Glomerular visceral epithelial cell (primary cell): ENCODE measurements around the gene IHH.
A peak's percentile ranks its signal among the peaks of the same experiment; 100 is the strongest.

ENCODE experiments used
- DNase-seq: peaks from one replicate; pipeline ENCODE4 v3.0.0-alpha.2; 2016; ENCODE audit errors: extremely low spot score

The IHH gene

DNA sequence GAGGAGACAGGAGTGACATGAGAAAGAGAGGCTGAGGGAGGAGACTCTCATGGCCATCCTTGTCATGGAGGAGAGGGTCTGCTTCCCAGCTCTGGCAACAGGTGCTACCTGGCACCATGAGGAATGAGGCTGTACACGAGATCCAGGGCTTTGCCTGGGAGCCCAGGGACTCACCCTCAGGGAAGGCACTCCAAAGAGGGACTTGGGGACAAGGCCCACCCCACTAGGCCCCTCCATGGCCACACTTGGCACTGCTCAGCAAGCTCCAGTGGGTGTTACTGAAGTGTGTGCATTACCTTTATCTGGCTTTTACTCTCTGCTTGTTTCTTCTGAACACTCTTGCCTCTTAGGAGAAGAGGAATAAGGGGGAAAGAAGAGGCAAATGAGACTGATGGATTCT lies 22.1 kb downstream of the IHH start:
- no peak for DNase-seq

DNA sequence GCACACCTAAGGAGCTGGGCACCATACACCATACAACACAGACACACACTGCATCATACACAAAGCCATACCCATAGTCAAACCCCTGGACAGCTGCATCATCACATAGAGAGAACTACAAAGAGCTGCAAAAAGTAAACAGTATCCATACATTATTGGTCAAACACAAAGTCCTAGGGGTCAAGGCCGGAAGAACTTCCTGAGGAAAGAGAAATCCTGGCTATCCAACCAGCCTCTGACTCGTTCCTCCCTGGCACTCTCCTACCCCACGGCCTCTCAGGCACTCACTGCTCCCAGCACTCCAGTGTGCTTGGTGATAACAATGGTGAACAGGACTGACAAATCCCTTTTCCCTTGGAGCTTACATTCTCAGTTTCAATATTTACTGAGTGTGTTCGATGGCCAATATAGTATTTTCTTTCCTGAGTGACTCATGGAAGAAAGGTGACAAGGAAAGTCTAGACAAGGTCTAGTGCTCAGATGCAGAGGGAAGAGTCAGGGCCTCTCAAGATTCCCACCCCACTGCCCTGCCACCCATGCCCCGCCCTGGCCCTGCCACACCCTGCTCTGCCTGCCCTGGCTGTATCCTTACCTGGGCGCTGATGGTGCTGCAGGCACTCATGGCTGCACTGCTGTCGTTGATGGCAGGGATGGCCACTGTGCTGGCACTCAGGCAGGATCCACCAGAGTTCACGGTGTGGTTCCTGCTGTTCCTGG lies 22.8 kb downstream of the IHH start:
- no peak for DNase-seq

DNA sequence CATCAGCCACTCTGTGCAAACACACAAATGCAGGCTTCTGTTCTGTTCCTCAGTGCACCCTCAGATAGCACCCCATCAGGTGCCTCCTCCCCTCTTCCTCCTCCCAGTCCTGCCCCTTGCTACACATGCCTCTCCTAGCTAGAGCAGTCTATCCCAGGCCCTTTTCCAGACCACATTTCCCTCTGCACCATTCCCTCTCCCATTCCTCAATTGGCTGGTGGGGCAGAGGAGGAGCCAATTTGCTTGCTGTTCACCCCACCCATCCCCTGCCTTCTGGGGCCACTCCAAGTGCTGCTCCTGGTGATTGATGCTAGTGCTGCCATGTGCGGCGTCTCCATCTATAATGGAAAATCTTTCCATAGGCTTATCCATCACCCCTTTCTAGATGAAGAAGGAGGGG lies 24.8 kb downstream of the IHH start:
- DNase-seq, result no peak

DNA sequence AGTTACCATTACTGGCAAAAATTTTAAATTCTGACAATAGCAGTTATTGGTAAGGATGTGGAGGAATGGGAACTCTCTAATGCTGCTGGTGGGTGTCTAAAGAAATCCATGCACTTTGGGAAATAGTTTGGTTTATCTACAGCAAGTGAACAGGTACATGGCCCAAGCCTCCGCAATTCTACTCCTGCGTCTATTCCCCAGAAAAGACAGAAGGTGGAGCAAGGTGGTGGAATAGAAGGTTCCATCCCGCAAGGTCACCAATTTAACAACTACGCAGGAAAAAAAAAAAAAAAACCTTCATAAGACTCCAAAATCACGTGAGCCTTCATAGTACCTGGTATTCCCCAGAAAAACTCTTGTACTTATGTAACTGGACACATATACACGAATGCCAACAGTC lies 25.9 kb downstream of the IHH start:
- DNase-seq, result no peak

DNA sequence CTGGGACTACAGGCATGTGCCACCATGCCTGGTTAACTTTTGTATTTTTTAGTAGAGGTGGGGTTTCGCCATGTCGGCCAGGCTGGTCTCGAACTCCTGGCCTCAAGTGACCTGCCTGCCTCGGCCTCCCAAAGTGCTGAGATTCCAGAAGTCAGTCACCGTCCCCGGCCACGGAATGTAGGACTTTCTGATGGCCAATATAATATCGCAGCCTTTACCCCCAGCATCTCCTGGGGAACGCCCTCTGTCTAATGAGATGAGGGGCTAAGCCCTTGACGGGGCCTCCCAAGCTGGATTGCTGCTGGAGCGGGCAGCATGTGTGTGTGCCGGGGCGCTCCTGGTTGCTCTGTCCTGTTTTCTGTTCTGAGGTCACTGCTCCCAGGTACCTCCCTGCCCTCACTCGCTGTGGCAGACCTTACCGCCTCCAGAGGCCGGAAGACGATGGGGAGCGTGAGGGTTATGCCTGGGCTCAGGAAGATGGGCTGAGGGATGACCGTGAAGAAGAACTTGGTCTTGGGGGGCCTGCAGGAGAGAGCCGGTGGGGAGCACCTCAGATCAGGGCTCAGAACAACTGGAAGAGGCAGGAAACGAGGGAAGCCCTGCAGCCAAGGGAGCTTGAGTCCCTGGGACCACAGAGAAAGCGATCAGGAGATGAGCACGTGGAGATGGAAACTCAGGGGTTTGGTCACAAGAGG lies 28.5 kb downstream of the IHH start:
- DNase-seq, result no peak

DNA sequence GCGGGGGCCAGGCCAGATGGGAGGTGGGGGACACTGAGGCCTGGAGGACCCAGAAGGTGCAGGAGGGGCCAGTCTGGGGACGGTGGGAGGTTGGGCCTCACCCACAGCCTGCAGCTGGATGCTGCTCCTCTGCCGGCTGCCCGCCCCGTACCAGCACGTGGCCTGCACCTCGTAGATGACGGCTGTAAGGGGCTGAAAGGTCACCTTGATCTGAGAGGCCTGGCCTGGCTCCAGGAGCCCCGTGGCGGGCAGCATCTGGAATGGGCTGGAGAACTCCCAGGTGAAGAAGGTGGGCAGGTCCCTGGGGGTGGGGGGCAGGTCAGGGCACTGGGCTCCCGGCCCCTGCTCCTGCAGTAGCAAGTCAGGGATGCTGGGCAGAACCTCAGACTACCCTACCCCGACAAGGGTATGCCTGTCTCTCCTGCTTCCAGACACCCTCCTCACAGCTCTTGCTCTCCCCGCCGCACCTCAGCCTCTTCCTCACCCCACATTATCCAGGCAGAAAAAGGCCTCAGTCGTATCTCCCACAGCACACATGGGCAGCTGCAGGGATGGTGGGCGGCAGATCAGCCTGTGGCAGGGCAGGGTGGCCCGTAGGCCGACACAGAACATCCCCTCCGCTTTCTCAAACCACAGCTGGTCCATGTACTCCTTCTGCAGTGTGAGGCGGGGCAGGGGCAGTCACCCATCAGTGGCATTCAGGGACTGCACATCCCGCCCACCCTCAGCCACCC lies 29.5 kb downstream of the IHH start:
- DNase-seq, result no peak

DNA sequence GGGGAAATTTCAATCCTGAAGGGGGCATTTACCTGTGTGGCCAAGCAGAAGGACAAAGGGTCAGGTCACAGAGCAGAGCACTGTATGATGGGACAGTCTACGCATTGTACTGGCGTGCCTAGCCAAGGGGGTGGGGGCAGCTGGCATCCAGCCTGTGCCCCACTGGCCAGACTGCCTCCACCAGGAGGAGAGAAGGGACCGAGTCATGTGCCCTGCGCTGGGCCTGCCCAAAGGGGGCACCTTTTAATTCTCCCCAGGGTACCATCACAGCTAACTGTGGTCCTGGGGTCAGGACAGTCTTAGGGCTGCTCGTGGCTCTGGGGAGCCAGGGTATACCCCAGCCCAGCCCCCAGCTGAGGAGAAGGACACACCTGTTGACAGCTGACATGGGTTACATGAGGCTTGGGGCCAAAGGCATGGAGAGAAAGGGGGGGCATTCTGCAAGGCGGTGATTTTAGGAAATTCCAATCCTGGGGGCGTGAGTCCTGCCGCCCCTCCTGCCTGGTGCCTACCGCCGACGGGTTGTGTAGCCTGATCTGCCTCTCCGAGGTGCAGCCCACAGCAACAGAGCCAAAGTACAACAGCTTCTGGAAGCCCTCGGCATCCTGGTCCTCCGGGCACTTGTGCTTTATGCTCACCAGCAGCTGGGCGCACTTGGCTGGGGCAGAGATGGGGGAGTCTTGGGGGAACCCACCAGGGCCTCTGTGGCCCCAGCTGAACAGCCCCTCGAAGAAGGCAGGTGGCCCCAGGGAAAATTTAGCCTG lies 30.4 kb downstream of the IHH start:
- no peak for DNase-seq

DNA sequence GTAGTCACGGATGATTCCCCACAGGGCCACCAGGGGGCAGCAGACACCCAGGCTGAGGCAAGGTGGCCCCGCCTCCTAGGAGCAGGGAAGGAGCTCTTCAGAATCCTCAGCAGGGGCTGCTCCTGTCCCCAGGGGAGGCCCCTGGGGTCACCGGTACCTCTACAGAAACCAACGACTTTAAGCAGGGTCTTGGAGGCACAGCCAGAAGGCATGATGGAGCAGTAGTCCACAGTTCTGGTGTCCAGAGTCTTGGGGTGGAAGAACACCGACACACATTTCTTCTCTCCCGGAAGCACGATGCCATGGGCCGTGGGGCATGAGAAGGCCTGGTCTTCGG lies 30.9 kb downstream of the IHH start:
- peak; percentile 78 for DNase-seq

DNA sequence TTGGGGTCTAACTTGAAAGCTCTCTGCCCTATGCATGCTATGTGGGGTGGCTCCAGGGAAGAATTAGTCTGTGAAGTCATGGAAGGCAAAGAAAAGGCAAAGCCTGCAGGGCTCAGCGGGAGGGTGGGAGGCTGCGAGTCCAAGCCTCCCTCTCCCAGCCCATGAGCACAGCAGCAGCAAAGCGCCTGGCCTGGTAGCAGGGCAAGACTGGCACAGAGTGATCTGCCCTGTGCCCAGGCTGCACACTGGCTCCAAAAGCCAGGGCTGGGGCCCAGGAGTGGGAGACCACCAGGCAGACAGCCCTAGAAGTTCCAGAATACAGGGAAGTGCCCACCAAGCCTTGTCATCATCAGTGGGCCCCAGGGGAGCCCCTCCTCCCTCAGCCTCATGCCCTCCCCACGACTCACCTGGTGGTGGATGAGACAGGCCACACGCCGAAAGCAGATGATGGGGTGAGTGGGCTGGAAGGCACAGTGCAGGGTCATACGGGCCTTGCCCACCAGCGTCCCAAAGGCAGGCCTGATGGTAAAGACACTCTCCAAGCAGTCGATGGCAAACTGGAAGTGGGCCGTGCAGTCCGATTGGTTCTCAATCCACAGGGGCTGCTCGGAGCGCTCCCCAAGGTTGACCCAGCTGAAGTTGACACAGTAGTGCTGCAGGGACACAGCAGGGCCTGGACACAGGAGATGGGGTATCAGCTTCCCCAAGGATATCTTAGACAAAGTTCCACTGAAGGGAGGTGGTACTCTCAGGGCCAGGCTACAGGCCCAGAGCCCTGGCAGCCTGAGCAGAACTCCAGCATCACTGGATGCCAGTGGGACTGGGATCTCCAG lies 31.5 kb downstream of the IHH start:
- no peak for DNase-seq

DNA sequence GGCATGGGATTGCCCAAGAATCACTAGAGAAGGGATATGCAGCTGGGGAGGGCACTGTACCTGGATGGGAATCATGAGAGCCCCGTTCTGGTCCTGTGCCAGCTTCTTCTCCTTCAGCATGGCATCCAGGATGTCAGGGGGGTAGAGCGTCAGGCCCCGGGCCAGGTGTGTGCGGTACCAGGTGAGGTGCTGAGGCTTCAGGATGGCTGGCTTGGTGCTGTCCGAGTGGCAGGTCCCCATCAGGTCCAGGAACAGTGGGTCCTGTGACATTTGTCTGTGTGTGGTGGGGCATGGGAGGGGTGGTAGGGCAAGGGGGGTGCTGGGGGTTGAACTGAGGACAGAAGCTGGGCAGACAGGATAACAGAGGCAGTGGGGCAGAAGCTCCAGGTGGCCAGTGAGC lies 32.6 kb downstream of the IHH start:
- no peak for DNase-seq

DNA sequence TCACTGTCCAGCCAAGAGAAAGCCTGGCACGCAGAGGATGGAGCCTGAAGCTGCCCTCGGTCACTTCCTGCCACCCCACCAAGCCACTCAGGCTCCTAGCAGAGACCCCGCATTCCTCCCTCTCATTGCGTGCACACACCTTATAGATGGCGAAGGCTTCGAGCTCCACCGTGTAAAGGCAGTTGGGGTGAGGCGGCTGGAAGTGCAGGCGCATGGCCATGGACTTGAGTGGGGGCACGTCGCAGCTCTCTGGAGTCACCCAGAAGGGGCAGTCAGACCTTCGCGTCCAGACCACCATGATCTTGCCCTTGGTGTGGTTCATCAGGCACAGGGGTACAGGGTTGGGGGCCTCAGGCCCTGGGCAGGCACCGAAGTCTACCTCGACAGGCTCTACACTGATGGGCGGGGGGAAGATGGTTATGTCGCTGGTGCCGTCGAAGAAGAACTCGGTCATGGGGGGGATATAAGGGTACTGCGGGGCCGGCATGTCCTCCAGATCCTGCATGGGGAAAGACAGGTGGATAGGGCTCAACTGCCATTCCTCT lies 33.1 kb downstream of the IHH start:
- no peak for DNase-seq

DNA sequence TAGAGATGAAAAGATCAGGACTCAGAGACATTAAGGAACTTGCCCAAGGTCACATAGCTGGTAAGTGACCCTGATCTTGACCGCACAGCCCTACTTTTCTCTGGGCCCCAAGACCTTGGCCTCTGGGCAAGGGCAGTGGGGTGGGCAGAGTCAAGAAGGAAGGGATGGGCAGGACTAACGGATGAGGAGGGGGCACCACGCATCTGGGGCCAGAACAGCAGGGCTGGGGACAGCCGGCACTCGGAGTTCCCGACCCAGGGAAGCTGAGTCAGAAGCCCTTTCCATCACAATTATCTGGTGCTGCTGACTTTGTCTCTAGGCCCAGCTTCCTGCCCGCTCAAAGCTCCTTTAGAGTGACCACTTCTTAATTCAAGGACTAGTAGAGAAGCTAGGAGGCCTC lies 33.8 kb downstream of the IHH start:
- DNase-seq, result no peak

DNA sequence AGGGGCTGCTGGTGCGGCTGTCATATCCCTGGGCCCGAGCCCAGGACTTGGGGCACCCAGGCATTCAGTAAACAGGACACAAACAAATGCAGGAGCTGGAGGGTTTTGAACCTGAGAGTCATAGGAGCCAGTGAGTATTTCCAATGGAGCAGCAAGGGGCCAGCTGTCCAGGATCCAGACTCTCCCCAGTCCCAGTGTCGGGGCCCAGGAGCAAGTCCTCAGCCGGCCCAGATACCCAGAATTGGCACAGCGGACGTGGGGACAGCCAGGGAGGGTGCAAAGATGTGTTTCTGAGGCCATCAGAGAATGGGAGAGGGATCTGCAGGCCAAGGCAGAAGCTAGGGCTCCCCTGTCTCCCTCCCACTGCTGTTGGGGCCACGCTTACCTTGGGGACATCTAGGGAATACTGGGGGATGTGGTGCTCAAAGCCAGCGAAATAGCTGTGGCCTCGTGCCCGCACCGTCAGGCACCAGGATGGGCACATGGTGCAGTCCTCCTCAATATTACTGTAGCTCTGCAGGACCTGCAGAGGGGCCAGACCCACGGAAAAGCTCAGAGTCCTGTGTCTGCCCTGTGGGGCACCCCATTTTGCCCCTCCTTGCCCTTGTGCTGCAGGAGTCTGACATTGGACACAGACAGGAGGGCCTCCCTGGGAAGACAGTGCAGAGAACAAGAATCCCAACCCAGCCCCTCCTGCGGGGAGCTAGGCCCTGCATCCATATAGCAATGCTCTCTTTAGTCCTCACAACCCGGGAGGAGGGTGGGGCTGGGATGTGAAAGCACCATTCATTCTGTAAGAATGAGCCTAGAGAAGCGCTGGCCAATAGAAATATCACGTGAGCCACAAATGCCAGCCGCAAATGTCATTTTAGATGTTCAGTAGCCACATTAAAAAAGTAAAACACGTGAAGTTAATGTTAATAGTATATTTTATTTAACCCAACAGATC lies 34.8 kb downstream of the IHH start:
- no peak for DNase-seq

DNA sequence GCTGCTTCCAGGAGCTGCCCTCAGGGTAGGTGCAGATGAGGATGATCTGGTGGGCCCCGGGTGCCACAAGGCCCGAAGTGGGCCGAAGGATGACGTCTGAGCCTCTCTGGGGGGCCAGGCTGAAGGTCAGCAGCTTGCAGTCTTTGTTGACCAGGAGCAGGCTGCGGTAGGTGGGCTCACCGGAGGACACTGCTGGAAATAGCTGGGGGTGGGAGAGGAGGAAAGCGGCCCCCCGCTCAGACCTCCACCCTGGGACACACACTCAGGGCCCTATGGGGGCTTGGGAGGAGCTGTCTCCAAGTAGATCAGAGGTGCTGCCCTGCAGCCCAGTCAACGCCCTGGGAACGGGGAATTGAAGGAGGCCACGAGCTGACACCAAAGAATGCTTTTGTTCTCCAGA lies 36.7 kb downstream of the IHH start:
- DNase-seq, result no peak

DNA sequence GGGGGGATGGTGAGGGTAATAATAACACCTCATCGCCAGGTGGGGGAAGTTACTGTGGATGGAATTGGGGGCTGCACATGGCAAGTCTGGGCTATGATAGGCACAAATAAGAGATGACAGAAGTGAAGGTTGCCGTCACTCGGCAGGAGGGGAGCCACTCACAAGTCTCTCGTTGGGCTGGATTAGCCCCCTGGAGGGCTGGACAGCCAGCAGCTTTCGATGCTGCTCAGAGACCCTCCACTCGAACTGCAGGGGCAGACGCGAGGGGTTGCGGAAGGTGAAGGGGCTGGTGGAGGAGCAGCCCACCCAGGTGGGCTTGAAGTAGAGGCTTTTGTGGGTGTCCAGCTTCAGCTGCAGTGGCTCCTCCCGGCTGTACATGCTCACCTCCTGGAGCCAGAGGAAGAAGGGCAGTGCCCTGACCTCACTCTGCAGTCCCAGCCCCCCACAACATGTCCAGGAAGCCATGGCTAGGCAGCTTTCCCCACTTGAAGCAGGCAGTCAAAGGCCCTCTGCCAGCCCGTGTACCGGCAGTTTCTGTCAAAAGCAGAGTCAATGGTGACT lies 37.6 kb downstream of the IHH start:
- DNase-seq, result no peak

DNA sequence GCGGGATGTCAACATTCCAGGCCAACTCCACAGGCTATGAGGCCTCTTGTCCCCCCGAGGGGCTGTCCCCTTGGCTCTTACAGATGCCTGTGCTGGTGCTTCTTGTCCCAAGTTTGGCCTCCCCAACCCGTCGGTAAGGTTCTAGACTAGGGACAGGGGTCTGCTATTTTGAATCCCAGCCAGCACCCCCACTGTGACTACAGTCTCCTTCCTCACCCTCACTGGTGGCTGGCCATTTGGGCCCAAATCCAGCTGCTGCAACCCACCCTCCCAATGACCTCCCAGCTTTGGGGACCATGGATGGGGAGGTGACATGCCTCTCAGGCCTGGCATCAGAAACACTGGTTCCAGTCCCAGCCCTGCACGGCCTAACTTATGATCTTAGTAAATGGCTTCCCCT lies 38.1 kb downstream of the IHH start:
- DNase-seq, result no peak

DNA sequence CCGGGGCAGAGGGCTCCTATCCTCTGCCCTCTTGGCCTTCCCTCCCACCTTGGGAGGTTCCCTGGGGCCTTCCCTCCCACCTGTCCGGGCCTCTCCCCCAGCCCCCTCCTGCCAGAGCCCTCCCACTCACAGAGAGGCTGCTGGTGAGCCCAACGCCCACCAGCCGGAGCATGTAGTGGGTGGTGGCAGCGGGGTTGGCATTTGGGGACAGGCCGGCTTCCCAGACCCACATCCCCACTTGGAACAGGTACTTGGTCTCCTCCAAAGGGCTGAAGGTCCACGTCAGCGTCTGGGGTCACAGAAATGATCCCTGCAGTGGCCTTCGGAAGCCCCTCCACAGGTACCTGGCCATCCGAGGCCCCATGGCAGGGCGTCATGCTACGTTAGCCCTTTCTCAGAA lies 38.7 kb downstream of the IHH start:
- DNase-seq, result no peak

DNA sequence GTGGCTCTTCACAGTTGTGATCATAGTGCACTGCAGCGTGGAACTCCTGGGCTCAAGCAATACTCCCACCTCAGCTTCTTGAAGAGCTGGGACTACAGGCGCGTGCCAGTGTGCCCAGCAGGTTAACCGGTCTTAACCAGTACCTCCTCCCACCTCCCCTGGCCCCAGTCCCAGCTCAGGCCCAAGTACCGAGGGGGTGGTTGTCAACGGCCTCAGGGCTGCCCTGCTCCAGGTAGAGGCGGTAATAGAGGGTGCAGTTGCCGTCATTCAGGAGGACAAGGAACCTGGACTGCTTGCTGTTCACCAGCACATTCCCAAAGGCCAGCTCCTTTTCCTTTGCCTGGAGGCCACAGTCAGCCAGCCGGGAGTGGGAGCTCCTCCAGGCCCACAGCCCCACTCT lies 39.1 kb downstream of the IHH start:
- DNase-seq, result no peak

DNA sequence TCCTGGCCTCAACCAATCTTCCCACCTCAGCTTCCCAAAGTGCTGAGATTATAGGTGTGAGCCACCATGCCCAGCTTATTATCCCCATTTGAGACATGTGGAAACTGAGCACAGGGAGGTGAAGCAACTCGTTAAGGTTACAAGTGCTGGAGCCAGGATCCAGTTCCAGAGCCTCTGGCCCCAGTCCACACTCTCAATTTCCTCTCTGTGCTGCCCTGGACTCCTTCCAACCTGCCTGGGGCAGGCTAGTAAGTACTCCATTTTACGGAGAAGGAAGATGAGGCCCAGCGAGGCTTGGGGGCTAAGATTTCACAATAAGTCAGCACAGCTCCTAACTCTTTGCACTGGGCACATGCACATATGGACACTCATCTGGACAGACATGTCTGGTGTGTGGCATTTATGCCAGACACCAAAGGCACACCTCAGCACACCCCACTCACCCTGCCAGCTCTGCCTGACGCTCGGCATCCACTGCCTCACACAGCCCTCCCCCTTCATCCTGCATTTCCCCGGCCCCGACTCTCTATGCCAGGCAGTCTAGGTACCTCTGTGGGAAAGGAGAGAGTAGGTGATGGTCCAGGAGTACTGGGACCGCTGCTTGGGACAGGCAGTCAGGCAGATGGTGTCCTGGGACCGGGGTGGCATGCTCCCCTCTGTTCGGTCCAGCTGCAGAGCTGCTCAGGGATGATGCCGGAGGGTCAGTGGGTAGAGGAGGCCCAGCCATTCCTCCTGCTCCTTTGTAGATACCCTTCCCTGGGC lies 39.9 kb downstream of the IHH start:
- no peak for DNase-seq
